Cardiac ventricle fibroblast (primary cell): ENCODE results near the gene HOMER1. TPM values are rescaled to one million over a fixed set of nuclear protein-coding genes. Genes with fewer than 3 reads are reported as not detected.

Experiments
- total RNA-seq: library from RNA; depleted of rRNA; stranded (reverse); fragments of >200 nt; gene quantifications from 2 replicates; pipeline ENCODE4 v1.2.3, GENCODE V29; 2015

The HOMER1 gene
- 1.8 and 3.6 TPM in 2 replicates for total RNA-seq

GRCh38 chr5:79513704-79514390 is at the start of gene HOMER1:
TSS of gene HOMER1 (minus strand) at chr5:79514134. CDS start at chr5:79512774, 1,360 bp downstream.

Other genes with a start within 250 kb of the HOMER1 start
- gene TENT2, start 98.3 kb upstream of the HOMER1 start, total RNA-seq = 25.6 and 47.4 TPM in 2 replicates
- gene CMYA5, start 175.7 kb upstream of the HOMER1 start, total RNA-seq = 0.25 and 0.54 TPM in 2 replicates